GM21515 (cell line): ENCODE results near the gene EDEM1.
A peak's percentile ranks its signal among the peaks of the same experiment; 100 is the strongest.
"Not testable (repeated sequence)": the region's sequence is repeated elsewhere in the genome, so short reads cannot be mapped to it uniquely, and the experiment has no call there.

Source experiments
- ATAC-seq: cut with Tn5 transposase; IDR thresholded peaks from one replicate; pipeline ENCODE4 v1.9.1; 2021; ENCODE audit not compliant: unreplicated experiment

The EDEM1 gene

DNA sequence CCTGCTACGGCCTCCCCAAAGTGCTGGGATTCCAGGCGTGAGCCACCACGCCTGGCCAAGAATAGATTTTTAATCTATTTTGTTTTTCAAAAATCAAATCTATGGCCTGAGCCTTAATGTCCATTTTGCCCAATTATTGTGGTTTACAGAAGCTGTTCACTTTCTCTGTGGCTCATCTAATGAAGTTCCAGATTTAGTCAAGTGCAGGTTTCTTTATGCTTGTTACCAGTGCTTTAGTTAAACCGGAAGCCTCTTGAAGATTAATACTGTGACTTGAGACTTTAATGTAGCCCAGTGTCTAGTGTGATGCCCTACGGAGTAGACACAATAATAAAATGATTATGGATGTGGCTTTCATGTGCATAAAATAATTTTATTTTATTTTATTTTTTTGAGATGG, 16.5 kb upstream of the EDEM1 start:
- no peak for ATAC-seq

GRCh38 chr3:5172018-5172417, 15.5 kb upstream of the EDEM1 start:
- ATAC-seq: no peak

DNA sequence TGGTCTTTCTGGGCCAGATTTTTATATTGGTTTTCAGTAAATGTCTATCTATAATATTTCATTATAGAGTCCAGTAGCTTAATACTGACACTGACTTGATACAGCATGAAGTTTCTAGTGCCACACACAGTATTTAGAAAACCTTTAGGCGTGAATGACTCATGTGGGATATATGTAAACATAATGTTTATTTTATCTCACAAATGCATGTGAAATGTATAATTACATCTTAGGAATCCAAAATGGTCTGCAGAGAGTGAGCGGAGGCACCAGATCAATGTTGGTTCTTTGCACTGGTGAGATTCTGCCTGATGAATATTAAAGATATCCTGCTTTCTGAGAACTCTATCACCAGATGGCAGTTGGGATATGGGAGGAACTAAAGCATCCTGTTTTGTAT, 8.5 kb upstream of the EDEM1 start:
- not testable (repeated sequence) for ATAC-seq

- ATAC-seq: peak; percentile 72
These were observed 5.9 kb upstream of the EDEM1 start for GRCh38 chr3:5181469-5182141.

GRCh38 chr3:5183714-5184113, 3.8 kb upstream of the EDEM1 start:
- ATAC-seq: not testable (repeated sequence)

GRCh38 chr3:5184499-5184898, 3.0 kb upstream of the EDEM1 start:
- ATAC-seq: no peak

- ATAC-seq: no peak
These were observed 2.3 kb upstream of the EDEM1 start for GRCh38 chr3:5185093-5185673.

DNA sequence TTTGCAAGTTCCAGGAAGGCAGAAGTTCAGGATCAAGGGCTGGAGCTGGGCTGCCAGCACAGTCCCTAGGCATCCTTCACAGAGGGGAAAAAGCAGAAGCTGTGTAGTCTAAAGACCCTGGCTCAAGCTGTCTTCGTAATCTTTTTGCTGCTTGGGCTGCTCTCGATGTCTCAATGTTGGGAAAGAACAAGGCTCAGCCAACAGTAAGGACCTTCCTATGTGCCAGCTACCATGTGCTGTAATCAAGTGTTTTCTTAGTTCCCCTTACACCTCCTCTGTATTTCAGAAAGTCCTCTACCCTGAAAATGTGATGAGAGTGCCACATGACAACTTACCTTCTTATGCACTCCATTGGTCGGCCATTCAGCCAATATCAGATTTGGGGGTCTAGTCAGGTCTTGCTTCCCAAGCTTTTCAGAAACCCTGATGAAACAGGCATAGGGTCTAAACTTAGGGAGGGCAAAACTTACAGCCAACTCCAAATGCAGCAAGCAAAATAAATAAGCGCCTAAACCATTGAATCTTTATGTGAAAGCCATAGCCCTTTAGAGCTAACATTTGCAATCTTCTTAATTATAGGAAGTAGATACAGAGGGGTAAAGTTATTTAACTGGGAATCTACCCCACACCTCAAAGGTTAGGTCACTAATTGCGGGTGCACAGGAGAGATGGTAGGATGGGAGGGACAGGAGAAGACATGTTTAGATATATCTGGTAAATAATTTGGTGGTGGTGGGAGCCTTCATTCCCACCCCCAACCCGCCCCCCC, 1.2 kb upstream of the EDEM1 start:
- ATAC-seq: peak; percentile 24

GRCh38 chr3:5186858-5187155, 700 bp upstream of the EDEM1 start:
- no peak for ATAC-seq

DNA sequence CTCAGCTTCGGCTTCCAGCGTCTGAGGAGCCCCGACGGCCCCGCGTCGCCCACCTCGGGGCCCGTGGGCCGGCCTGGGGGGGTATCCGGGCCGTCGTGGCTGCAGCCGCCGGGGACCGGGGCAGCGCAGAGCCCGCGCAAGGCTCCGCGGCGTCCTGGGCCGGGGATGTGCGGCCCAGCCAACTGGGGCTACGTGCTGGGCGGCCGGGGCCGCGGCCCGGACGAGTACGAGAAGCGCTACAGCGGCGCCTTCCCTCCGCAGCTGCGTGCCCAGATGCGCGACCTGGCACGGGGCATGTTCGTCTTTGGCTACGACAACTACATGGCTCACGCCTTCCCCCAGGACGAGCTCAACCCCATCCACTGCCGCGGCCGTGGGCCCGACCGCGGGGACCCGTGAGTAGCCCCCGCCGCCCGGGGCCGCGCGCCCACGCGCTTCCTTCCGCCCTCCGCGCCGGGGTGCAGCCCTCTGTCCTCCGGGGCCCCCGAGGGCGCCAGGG, 462 bp downstream of the EDEM1 start:
- peak; percentile 7 for ATAC-seq

GRCh38 chr3:5188419-5189221, 1.1 kb downstream of the EDEM1 start:
- ATAC-seq: no peak

DNA sequence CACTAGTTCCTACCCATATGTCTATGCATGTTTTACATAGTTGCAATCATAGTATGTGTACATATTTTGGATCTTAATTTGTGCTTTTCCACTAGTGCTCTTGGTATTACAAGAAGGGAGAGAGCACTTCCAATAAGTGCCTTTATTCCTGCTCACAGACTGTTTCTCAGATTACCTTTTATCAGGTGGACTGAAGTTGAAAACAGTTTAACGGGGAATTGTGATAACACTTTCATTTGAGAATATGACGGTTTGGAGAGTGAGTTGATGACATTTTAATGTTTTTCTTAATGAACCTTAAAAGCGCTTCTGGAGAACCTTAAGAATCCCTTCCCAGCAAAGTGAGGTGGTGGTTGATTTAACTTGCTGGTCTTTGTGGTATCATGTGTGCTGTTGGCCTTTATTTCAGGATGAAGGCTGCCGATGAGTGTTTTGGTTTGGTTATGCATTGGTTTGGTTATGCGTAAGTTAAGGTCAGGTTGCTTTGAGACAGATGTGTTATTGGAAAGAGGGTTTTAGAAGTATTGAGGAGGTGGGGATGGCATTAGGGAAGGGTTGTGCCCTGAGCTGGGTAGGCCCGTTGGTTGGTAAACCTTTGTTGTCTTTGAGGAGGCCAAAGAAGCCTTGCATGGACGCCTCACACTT, 2.8 kb downstream of the EDEM1 start:
- ATAC-seq: no peak

- no peak for ATAC-seq
These were observed 4.2 kb downstream of the EDEM1 start for GRCh38 chr3:5191555-5192304.

GRCh38 chr3:5192571-5193365, 5.3 kb downstream of the EDEM1 start:
- no peak for ATAC-seq

DNA sequence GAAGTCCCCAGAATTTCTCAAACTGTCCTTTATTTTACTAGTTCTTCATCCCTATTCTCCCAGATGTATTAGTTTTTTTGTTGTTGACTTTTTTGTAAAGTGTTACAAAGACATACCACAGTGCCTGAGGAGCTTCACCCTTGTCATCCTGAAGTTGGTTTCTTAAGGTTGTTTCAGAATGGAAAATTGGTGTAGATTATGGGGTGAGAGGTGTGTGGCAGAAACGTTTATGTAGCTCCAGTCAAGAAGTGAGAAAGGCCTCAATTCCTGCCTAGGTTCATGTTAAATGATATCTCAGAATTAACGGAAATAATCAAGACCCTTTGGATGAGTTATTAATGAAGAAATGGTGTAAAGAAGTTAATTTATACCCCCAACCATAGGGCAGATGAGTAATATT, 6.8 kb downstream of the EDEM1 start:
- ATAC-seq: no peak

DNA sequence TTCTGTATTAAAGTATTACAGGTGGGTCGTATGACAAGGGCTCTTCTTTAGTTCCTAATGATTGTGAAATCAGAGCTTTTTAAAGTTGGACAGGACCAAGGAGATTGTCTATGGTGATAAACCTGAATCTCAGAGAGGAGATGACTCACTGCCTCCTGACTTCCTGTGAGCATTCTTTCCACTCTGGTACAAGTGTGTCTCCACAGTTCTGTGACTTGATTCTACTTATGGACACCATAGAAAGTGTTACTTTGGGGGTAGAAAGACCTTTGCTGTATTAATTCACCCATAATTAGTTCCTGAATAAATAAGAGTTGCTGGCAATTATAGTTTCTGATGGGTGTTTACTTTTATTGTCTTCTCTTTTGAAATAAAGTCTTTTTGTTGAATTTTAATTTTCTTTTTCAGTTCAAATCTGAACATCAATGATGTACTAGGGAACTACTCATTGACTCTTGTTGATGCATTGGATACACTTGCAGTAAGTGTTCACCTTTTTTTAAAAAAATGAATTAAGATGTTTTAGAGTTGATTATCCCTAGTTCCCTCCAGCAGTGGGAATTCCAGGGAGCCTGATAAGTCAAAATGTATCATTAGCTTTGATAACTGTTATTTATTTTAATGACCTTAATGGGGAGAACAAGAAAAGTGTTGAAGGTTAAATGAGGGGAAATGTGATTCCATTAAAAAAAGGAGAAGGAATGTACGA, 7.4 kb downstream of the EDEM1 start:
- peak; percentile 26 for ATAC-seq

- ATAC-seq: no peak
These were observed 8.1 kb downstream of the EDEM1 start for GRCh38 chr3:5195605-5196004.

DNA sequence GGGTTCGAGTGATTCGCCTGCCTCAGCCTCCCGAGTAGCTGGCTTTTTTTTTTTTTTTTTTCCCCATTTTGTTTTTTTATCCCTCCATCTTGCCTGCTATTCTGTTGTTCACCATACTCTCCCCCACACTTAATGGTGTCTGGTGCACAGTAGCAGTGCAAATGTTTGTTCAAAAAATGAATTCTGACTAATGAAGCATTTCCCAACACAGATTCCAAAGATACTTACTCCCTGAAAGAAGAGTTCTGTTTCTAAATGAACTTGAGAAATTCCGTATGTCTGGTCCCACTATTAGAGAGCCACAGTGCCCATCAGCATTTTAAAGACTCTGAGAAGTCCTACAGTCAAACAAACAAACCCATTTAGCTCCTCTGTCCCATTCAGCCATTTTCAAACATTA, 9.5 kb downstream of the EDEM1 start:
- ATAC-seq: no peak
